HT-29 (cell line): ENCODE results near the gene PPP1R27. TPM values are rescaled to one million over a fixed set of nuclear protein-coding genes. Genes with fewer than 3 reads are reported as not detected.

Source experiments
- DNase-seq: peaks from one replicate; pipeline ENCODE4 v3.0.0-alpha.2; 2015; ENCODE audit warnings: low spot score
- total RNA-seq: library from RNA; depleted of rRNA; stranded (reverse); fragments of >200 nt; shearing (Covaris generic); gene quantifications from 2 replicates; pipeline ENCODE4 v1.2.3, GENCODE V29; 2014; rRNA removed

Gene PPP1R27
- total RNA-seq, 1 experiment from 2014 or later, result 3.0 TPM

DNA sequence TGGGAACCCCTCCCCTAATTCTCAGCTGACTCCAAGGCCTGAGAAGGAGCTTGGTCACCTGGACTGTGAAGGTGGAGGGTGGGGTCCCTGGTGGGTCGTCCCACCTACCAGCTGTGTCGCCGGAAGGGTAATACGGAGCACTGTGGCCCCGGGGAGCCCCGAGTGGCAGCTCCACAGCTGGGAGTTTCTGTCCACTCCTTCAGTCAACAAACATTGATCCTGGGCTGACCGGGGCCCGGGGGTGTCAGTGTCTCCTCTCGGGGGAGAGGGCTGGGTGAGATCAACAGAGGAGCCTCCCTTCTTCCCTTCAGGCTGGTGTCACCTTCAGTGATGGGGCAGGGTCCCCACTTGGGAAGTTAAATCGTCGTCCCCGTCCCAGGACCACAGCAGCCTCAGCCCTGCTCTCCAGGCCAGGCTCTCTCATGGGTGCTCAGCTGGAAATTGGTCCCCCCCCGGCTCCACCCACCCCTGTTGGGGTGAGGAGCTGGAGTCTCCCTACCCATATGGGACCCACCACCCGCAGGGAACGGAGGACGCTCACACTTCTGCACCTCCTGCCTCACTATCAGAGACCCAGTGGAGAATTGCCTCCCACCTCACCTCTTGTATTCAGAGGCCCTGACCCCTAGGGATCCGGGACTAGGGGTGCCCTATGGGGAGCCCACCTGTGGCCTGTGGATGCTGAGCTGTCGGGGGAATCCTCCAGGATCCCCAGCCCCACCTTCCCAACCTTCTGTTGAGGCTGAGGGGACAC, 29.0 kb downstream of the PPP1R27 start:
- no peak for DNase-seq

DNA sequence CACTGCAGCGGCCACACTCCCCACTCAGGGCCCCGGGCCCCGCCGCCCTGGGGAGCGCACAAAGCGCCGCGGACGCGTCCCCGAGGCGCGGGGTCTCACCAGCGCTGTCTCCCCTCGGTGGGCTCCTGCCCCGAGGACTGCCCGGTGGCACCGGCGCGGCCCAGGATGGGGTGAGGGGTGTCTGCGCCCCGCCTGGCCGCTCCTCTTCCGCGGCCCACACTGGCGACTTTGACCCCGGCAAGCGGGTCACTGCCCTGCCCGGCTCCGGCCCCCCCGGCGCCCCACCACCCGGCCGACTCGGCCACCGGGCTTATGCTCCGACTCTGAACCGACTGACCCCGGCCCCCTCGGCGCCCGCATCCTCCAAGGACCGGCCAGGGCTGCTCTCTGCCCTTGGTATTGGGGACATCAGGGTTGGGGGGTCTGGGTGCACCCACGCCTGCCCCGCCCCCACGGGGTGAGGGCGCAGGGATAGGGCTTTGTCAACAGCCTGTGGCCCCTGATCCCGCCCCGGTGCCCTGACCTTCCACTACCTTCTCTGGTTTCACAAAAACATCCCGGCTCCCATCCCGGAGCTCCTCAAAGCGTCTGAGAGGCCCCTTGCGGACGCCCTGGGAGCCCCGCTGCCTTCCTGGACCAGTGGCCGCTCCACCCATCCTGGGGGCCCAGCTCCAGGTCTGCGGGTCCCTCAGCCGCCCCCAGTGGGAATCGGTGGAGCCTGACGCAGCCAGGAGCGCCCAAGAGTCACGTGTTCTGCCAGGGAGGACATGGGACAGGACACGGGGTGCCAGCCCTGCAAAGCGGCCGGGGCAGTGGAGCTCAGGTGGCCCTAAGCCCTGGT, 30.1 kb downstream of the PPP1R27 start:
- no peak for DNase-seq

DNA sequence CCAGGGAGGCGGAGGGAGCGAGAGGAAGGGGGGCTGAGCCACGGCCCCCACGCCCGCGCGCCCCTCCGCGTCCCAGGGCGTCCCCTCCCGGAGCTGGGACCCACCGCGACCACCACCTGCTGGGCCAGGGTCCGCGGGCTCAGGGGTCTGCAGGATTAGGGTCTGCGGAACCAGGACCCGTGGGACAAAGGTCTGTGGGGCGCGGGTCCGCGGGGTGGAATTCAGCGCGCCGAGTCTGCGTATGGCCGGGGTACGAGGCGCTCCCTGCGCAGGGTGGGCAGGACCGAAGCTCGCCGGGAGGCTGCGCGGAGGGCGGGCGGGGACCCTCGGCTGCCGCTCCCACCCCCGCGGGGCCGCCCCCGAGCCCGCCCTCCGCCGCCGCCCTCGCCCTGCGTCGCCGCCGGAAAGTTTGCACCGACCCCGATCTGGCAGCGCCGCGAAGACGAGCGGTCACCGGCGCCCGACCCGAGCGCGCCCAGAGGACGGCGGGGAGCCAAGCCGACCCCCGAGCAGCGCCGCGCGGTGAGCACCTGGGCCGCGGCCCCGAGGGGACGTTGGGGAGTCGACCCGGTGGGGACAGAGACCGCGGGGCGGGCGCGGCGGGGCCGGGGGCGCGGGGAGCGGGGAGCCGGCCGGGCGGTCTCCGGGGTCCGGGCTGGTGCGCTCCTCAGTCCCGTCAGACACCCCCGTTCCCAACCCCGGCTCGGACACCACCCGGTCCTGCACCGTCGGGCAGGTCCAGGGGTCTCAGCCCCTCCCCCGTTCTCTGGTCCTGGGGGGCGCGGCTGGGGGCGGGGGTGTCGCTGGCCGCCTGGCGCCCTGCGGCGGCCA, 30.9 kb downstream of the PPP1R27 start, which contains the start of gene GCGR:
GCGR (plus strand) TSS at position 423 of the 831 bp plus-strand sequence. CDS start 4,869 bp downstream, outside the sequence.
- DNase-seq, result no peak

DNA sequence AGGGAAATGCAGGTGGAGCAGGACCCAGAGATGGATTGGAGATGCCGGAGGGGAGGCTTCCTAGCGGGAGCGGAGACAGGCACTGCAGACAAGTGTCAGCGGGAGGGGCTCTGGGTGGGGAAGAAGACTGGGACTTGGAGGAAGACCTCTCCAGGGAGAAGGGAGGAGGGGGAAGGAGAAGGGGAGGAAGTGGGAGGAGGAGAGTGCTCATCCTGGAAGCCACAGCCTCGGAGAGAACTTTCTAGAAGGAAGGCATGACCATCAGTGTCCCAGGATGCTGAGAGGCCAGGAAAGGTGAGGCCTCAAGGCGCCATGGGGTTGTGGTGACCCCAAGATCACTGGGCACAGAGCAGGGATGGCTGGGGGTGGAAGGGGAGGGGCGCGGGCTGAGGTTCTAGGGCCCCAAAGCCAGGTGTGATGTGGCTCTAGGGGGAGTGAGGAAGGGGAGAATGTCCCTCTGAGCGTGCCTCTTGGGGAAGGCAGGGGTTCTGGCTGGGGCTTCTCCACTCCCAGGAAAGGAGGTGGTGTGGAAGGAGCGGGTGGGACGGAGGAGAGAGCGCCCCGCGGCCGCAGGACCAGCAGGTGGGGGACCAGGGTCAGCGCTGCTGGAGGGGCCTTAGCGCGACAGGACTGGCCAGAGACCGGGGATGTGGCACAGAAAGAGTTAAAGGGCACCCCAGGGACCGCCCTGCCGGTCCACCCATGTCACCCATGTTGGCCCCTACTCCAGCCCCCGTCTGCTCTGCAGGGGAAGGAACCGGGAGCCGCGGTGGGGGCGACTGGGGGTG, 31.8 kb downstream of the PPP1R27 start:
- no peak for DNase-seq

DNA sequence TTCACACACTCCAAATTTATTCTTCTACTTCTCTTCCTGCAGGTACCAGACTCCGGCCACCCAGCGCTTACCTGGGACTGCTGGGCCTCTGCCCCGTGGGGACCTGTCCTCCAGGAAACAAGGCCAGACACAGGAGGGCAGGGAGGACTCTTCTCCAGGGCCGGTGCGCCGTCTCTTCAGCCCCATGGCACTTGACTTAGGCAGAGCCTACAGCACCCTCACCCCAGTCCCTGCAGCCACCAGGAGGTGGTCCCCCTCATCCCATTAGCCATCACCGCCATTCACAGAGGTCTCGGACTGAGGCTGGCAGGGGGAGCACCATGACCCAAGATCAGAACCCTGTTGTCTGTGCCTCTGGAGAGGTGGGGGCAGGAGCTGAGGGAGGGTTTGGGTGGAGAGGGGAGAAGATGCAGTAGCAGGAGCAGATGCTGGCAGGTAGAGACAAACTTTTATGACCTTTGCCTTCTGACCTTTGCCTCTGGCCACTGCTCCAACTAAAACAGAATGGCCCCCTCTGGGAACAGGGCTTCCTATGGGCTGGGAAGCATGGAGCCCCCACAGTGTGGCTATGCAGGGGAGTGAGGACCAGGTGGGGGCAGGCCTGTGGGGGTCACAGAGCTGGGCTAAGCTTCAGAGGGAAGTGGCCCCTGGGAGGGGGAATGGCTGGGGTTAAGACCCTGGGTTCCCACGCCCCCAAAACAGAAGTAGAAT, 32.6 kb downstream of the PPP1R27 start:
- no peak for DNase-seq

DNA sequence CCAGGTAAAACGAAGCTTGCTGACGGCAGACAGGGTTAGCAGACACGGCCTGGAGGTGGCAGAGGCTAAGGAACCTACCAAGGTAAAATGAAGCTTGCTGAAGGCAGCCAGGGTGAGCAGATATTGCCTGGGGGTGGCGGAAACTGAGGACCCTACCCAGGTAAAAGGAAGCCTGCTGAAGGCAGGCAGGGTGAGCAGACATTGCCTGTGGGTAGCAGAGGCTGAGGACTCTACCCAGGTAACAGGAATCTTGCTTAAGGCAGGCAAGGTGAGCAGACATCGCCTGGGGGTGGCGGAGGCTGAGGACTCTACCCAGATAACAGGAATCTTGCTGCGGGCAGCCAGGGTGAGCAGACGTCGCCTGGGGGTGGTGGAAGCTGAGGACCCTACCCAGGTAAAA, 33.5 kb downstream of the PPP1R27 start:
- DNase-seq, result no peak

DNA sequence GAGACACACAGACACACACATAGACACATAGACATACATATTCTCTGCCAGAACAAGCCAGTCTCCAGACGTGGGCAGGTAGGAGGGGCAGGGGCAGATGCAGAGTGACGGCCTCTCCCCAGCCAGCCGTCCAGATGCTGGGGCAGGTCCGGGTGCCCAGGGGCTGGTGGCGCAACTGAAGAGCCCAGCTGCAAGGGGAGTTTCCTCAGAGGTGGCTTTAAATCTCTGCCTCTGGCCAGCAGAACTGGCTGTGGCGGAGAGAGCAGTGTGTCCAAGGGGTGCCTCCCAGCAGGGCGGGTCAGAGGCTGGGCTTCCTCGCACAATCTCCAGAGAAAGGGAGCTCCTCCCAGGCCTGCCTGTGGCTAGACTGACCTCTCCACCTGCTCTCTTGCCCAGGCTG, 40.3 kb downstream of the PPP1R27 start:
- DNase-seq, result peak; percentile 67

DNA sequence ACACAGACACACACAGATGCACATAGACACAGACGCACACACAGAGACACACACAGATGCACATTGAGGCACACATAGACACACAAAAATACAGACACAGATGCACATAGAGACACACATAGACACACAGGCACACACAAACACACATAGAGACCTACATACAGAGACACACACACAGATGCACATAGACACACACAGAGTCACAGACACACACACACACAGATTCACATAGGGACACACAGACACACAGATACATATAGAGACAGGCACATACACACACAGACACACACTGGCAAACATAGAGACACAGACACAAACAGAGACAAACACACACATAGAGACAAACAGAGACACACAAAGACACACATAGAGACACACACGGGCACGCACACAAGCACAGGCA, 40.8 kb downstream of the PPP1R27 start:
- DNase-seq, result no peak

DNA sequence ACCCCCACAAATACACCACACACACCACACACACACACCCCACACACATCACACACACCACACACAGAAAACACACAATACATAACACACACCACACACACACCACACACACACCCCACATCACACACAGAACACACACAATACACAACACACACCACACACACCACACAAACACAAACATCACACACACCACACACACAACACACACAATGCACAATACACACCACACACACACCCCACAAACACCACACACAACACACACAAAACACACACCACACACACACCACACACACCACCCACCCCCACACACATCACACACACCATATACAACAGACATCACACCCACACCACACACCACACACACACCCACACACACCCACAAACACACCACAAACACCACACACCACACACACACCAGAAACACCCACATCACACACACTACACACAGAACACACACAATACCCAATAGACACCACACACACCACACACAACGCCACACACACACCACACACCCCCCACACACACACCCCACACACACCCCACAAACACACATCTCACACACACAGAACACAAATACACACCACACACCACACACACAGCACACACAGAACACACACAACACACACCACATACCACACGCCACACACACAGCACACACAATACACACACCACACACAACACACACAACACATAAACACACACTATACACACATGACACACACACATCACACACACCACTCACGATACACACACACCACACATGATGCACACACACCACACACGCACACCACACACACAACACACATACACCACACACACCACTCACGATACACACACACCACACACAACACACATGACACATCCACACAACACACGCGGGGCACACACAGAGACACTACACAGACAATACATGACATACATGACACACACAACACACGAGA, 41.9 kb downstream of the PPP1R27 start:
- DNase-seq, result no peak

Other genes with a start within 250 kb of the PPP1R27 start
- 81.9 and 94.2 TPM in 2 replicates for gene NPLOC4, start 197.9 kb downstream of the PPP1R27 start, total RNA-seq
- 0.10 and 0.29 TPM in 2 replicates for gene TSPAN10, start 197.9 kb downstream of the PPP1R27 start, total RNA-seq
- 0.68 TPM in 1 of 2 replicates, not detected in the other for gene PDE6G, start 178.5 kb downstream of the PPP1R27 start, total RNA-seq
- gene OXLD1, start 168.4 kb downstream of the PPP1R27 start, total RNA-seq, result 97.8 and 104 TPM in 2 replicates
- gene CCDC137, start 168.3 kb downstream of the PPP1R27 start, total RNA-seq, result 33.8 and 33.9 TPM in 2 replicates
- gene ARL16, start 151.3 kb downstream of the PPP1R27 start, total RNA-seq, result 36.5 and 39.7 TPM in 2 replicates
- gene HGS, start 151.0 kb downstream of the PPP1R27 start, total RNA-seq, result 177 and 183 TPM in 2 replicates
- gene MRPL12, start 131.7 kb downstream of the PPP1R27 start, total RNA-seq, result 72.5 and 88.4 TPM in 2 replicates
- gene SLC25A10, start 122.8 kb downstream of the PPP1R27 start, total RNA-seq, result 199 and 209 TPM in 2 replicates
- gene GCGR, start 30.9 kb downstream of the PPP1R27 start, total RNA-seq, result 0.71 and 2.2 TPM in 2 replicates
- gene MCRIP1, start 1.8 kb downstream of the PPP1R27 start, total RNA-seq, result 159 and 160 TPM in 2 replicates
- 1,172 and 1,253 TPM in 2 replicates for gene P4HB, start 25.5 kb upstream of the PPP1R27 start, total RNA-seq
- 312 and 331 TPM in 2 replicates for gene ARHGDIA, start 36.3 kb upstream of the PPP1R27 start, total RNA-seq
- gene ALYREF, start 56.5 kb upstream of the PPP1R27 start, total RNA-seq, result 482 and 502 TPM in 2 replicates
- gene ANAPC11, start 56.7 kb upstream of the PPP1R27 start, total RNA-seq, result 222 and 256 TPM in 2 replicates
- gene NPB, start 67.2 kb upstream of the PPP1R27 start, total RNA-seq, result 2.4 and 3.2 TPM in 2 replicates
- 163 and 167 TPM in 2 replicates for gene PCYT2, start 76.3 kb upstream of the PPP1R27 start, total RNA-seq
- gene SIRT7, start 83.1 kb upstream of the PPP1R27 start, total RNA-seq, result 101 and 121 TPM in 2 replicates
- 42.8 and 45.5 TPM in 2 replicates for gene MAFG, start 92.7 kb upstream of the PPP1R27 start, total RNA-seq
- 255 and 273 TPM in 2 replicates for gene PYCR1, start 102.2 kb upstream of the PPP1R27 start, total RNA-seq
- gene MYADML2, start 112.2 kb upstream of the PPP1R27 start, total RNA-seq, result not detected in 2 replicates
- 1.3 and 2.0 TPM in 2 replicates for gene NOTUM, start 126.1 kb upstream of the PPP1R27 start, total RNA-seq
- 66.6 and 85.0 TPM in 2 replicates for gene ASPSCR1, start 142.6 kb upstream of the PPP1R27 start, total RNA-seq
- 297 and 339 TPM in 2 replicates for gene CENPX, start 187.8 kb upstream of the PPP1R27 start, total RNA-seq
- gene LRRC45, start 188.3 kb upstream of the PPP1R27 start, total RNA-seq, result 83.2 and 88.4 TPM in 2 replicates
- gene RAC3, start 196.6 kb upstream of the PPP1R27 start, total RNA-seq, result 68.7 and 71.3 TPM in 2 replicates
- gene DCXR, start 202.6 kb upstream of the PPP1R27 start, total RNA-seq, result 167 and 221 TPM in 2 replicates
- gene RFNG, start 216.8 kb upstream of the PPP1R27 start, total RNA-seq, result 49.5 and 52.6 TPM in 2 replicates
- 281 and 295 TPM in 2 replicates for gene GPS1, start 216.8 kb upstream of the PPP1R27 start, total RNA-seq
- 320 and 339 TPM in 2 replicates for gene DUS1L, start 230.8 kb upstream of the PPP1R27 start, total RNA-seq